Stimulated activated CD4-positive, alpha-beta T cell treated with anti-CD3 and anti-CD28 coated beads, TNF-alpha, amount 100 ng/mL, for 48 hours (primary cell): ENCODE results near the gene VAMP2.

Source experiments
- DNase-seq, 3 donors: peaks; one replicate each; pipeline ENCODE4 v3.0.0-alpha.2; 2020; ENCODE audit warnings: low read depth in 3 of 3

The VAMP2 gene

GRCh38 chr17:8122924-8123694, 39.6 kb downstream of the VAMP2 start:
- DNase-seq, result no peak

GRCh38 chr17:8122422-8122923, 40.3 kb downstream of the VAMP2 start:
- no peak for DNase-seq

GRCh38 chr17:8121681-8122421, 40.9 kb downstream of the VAMP2 start:
- no peak for DNase-seq

GRCh38 chr17:8121407-8121680, 41.4 kb downstream of the VAMP2 start:
- DNase-seq, result no peak

GRCh38 chr17:8120520-8121406, 42.0 kb downstream of the VAMP2 start:
- DNase-seq, result peak; percentile 74 to 78 (median 75)

GRCh38 chr17:8119581-8120519, 42.9 kb downstream of the VAMP2 start:
- peak; percentile 81 to 92 (median 90) for DNase-seq

GRCh38 chr17:8118769-8119580, 43.8 kb downstream of the VAMP2 start:
- peak; percentile 76 to 78 (median 76) for DNase-seq

GRCh38 chr17:8117980-8118768, 44.6 kb downstream of the VAMP2 start, which contains the start of gene ALOXE3:
Gene ALOXE3 (minus strand): TSS chr17:8118514. CDS start chr17:8117990, 524 bp downstream.
- no peak for DNase-seq

GRCh38 chr17:8117367-8117979, 45.3 kb downstream of the VAMP2 start:
- DNase-seq, result no peak

- no peak for DNase-seq
These were observed 46.0 kb downstream of the VAMP2 start for GRCh38 chr17:8116776-8117175.

GRCh38 chr17:8110907-8111306, 51.8 kb downstream of the VAMP2 start:
- no peak for DNase-seq

- DNase-seq, result no peak
These were observed 52.3 kb downstream of the VAMP2 start for GRCh38 chr17:8110456-8110804.

- DNase-seq, result peak; percentile 55 to 76 (median 66)
These were observed 52.9 kb downstream of the VAMP2 start for GRCh38 chr17:8109661-8110455.
